Body of pancreas (tissue), 4 donors: ENCODE data around the gene ARHGAP15. TPM values are rescaled to one million over a fixed set of nuclear protein-coding genes. Genes with fewer than 3 reads are reported as not detected.

Experiments used
- ATAC-seq: fragments of 150-250 bp; one replicate; pipeline ENCODE4 v1.9.1; 2016
- DNase-seq, 4 donors: peaks; one replicate each; pipeline ENCODE4 v3.0.0-alpha.2; 2019
- H3K27ac ChIP-seq, 4 donors: fragments of 200-600 bp; sonication (generic); 1 replicate in 3 of 4; 2 replicates in 1 of 4; pipeline versions ENCODE4 v1.5.1 to v1.6.1; 2016 to 2019; ENCODE audit warnings: mild to moderate bottlenecking in 1 of 4, mixed read lengths in 1 of 4, moderate library complexity in 1 of 4
- H3K27me3 ChIP-seq, 2 donors: fragments of 200-600 bp; sonication (generic); one replicate each; pipeline ENCODE4 v1.6.0; 2016; ENCODE audit warnings: mild to moderate bottlenecking in 1 of 2
- H3K36me3 ChIP-seq, 2 donors: fragments of 200-600 bp; sonication (generic); replicated peaks in 1 of 2; 2 replicates each; pipeline ENCODE4 v1.5.1; 2016; ENCODE audit warnings: low read depth in 2 of 2; ENCODE audit not compliant: insufficient read depth in 1 of 2
- H3K4me1 ChIP-seq: fragments of 200-600 bp; sonication (generic); one replicate; pipeline ENCODE4 v1.6.0; 2016
- H3K4me3 ChIP-seq, 2 donors: fragments of 200-600 bp; sonication (generic); 1 replicate in 1 of 2; 2 replicates in 1 of 2; pipeline ENCODE4 v1.5.1; 2016 to 2019
- H3K9me3 ChIP-seq, 3 donors: fragments of 200-600 bp; sonication (generic); 1 replicate in 2 of 3; 2 replicates in 1 of 3; pipeline ENCODE4 v1.5.1; 2016
- POLR2A ChIP-seq, 3 donors: fragments of 450-650 bp; IDR thresholded peaks; one replicate each; pipeline ENCODE4 v1.6.1; 2016; ENCODE audit warnings: antibody characterized with exemption in 3 of 3, mild to moderate bottlenecking in 2 of 3
- WGBS, 2 donors: methylation state at CpG; one replicate each; pipeline ENCODE4 v1.1.5; 2017; 5-methylcytosine and 5-hydroxymethylcytosine counted together
- intact Hi-C: fragments of 100-400 bp; cut with DNase I; formaldehyde crosslinking; loops from one replicate; pipeline ENCODE4 v1.15.1; 2023
- total RNA-seq, 2 donors: library from RNA; depleted of rRNA; stranded (reverse); fragments of >200 nt; gene quantifications; one replicate each; pipeline ENCODE4 v1.1.0, GENCODE V29; 2016
- TF ChIP-seq, protein P1 (sequence below), 7 experiments: fragments of 450-650 bp in 4 of 7; fragments of 200-600 bp in 3 of 7; sonication (generic) in 3 of 7; IDR thresholded peaks; one replicate each; pipeline ENCODE4 v1.5.1; 2016 to 2019; ENCODE audit warnings: antibody characterized with exemption in 7 of 7

The ARHGAP15 gene
- total RNA-seq, 2 donors from 2014 or later = 1.3 TPM; not detected in 1

DNA sequence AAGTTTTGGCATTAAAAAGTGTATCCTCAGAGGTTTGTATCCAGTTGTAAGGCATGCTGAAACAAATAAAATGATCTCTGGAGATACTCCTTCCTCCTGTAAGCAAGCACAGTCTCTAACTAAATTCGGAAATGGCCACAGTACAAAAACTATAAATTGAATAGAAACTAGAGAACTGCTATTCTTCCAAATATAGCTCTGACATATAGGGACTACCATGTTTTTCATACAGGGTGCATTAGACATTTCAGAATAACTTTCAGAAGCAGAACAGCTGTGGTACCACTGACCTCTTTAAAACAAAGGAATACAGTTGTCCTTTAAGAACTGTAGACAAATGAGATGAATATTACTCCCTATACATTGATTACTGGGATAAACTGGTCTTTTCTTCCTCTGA is 568.5 kb downstream of the ARHGAP15 start:
- Histone ChIP-seq H3K4me1 (no peaks in the 10 kb centered on the region), H3K27me3 (no peaks in the 10 kb centered on the region), H3K27ac (no peak overlapping the region), H3K9me3 (no peaks in the 10 kb centered on the region), H3K4me3 (no peak overlapping the region), H3K36me3 (no peaks in the 10 kb centered on the region)
- TF ChIP-seq POLR2A (IDR thresholded peaks at IDR 0.05) = no peak
- TF ChIP-seq, protein P1, sequence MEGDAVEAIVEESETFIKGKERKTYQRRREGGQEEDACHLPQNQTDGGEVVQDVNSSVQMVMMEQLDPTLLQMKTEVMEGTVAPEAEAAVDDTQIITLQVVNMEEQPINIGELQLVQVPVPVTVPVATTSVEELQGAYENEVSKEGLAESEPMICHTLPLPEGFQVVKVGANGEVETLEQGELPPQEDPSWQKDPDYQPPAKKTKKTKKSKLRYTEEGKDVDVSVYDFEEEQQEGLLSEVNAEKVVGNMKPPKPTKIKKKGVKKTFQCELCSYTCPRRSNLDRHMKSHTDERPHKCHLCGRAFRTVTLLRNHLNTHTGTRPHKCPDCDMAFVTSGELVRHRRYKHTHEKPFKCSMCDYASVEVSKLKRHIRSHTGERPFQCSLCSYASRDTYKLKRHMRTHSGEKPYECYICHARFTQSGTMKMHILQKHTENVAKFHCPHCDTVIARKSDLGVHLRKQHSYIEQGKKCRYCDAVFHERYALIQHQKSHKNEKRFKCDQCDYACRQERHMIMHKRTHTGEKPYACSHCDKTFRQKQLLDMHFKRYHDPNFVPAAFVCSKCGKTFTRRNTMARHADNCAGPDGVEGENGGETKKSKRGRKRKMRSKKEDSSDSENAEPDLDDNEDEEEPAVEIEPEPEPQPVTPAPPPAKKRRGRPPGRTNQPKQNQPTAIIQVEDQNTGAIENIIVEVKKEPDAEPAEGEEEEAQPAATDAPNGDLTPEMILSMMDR (IDR thresholded peaks at IDR 0.05) = no peak
- 68 to 75% methylated on average over 1 of the region's 1 CpG for WGBS, 2 donors
- intact Hi-C loops = no loop called here
- DNase-seq (no peak), ATAC-seq (no peak)

DNA sequence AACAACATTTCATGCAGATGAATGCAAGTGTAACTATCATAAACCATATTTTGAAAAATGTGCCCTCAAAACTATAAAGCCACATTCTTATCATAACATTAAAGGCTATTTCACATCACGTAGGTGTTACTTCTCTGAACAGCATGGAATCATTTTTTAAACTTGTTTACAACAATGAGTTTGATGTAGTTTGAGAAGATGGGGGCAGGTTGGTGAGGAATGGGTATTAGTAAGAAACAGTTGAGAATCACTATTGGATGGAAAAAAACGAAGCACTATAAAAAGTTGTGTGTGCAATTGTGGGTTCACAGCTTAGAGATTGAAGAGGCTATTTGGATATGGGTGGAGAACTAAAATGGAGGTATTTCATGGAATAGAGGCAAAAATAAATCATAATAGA is 569.1 kb downstream of the ARHGAP15 start:
- Histone ChIP-seq H3K27ac (no peak overlapping the region), H3K27me3 (no peaks in the 10 kb centered on the region), H3K36me3 (no peaks in the 10 kb centered on the region), H3K4me3 (no peak overlapping the region), H3K4me1 (no peaks in the 10 kb centered on the region), H3K9me3 (no peaks in the 10 kb centered on the region)
- DNase-seq (no peak), ATAC-seq (no peak)
- TF ChIP-seq POLR2A (IDR thresholded peaks at IDR 0.05) = no peak
- TF ChIP-seq, protein P1 (IDR thresholded peaks at IDR 0.05) = no peak
- 63 to 65% methylated on average over 2 of the region's 2 CpGs for WGBS, 2 donors
- intact Hi-C loops = no loop called here

GRCh38 chr2:143698888-143699570 is 569.8 kb downstream of the ARHGAP15 start:
- intact Hi-C loops = no loop called here
- 77 to 79% methylated on average over 3 of the region's 3 CpGs for WGBS, 2 donors
- ATAC-seq (no peak), DNase-seq (no peak)
- TF ChIP-seq, protein P1 (IDR thresholded peaks at IDR 0.05) = no peak
- TF ChIP-seq POLR2A (IDR thresholded peaks at IDR 0.05) = no peak
- no peak overlapping the region for H3K4me3 ChIP-seq
- no peak overlapping the region for H3K27ac ChIP-seq
- H3K27me3 ChIP-seq = no peaks in the 10 kb centered on the region
- no peaks in the 10 kb centered on the region for H3K36me3 ChIP-seq
- no peaks in the 10 kb centered on the region for H3K9me3 ChIP-seq
- H3K4me1 ChIP-seq = no peaks in the 10 kb centered on the region

- no peak overlapping the region for H3K4me3 ChIP-seq
- H3K4me1 ChIP-seq = peaks cover 6% of the 10 kb centered on the region
- H3K27ac ChIP-seq = no peak overlapping the region
- 82 to 86% methylated on average over 2 of the region's 2 CpGs for WGBS, 2 donors
- TF ChIP-seq, protein P1 (IDR thresholded peaks at IDR 0.05) = no peak
- TF ChIP-seq POLR2A (IDR thresholded peaks at IDR 0.05) = no peak
- ATAC-seq (no peak), DNase-seq (no peak)
- H3K36me3 ChIP-seq = no peaks in the 10 kb centered on the region
- H3K9me3 ChIP-seq = no peaks in the 10 kb centered on the region
- intact Hi-C loops = no loop called here
- H3K27me3 ChIP-seq = no peaks in the 10 kb centered on the region
Observed at GRCh38 chr2:143700865-143701264, 571.6 kb downstream of the ARHGAP15 start.

DNA sequence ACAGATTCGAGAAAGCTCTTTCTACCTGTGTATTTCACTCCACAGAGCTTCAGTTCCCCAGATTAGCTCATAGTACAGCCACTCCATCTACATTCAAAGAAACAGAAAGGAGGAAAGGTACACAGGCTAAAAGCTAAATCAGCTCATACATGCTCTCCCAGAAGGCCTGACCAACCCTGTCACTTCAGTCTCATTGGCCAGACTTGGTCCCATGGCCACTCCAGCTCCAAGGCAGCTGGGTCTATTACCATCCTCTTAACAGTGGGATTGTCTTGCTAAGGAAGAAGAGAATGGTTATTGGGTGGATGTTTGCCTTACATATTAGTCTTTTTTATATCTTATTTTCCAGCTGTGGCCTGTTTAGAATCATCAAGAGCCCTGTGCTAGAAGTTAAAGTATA is 572.6 kb downstream of the ARHGAP15 start:
- Histone ChIP-seq H3K4me3 (no peak overlapping the region), H3K27ac (no peak overlapping the region), H3K9me3 (no peaks in the 10 kb centered on the region), H3K36me3 (no peaks in the 10 kb centered on the region), H3K27me3 (no peaks in the 10 kb centered on the region), H3K4me1 (peaks cover 6% of the 10 kb centered on the region)
- ATAC-seq (no peak), DNase-seq (no peak)
- intact Hi-C loops = no loop called here
- TF ChIP-seq, protein P1 (IDR thresholded peaks at IDR 0.05) = no peak
- no peak for TF ChIP-seq POLR2A (IDR thresholded peaks at IDR 0.05)
- 91 to 92% methylated on average over 1 of the region's 1 CpG for WGBS, 2 donors
